CD4-positive, alpha-beta T cell treated with Interleukin-2 at 100 ng/mL for 4 hours (primary cell): Measurements from ENCODE around the gene CLEC3B.
"Not testable (repeated sequence)": the region's sequence is repeated elsewhere in the genome, so short reads cannot be mapped to it uniquely, and the experiment has no call there.

ENCODE experiments used
- DNase-seq: peaks from one replicate; pipeline ENCODE4 v3.0.0-alpha.2; 2020; ENCODE audit warnings: low spot score

The CLEC3B gene, protein sequence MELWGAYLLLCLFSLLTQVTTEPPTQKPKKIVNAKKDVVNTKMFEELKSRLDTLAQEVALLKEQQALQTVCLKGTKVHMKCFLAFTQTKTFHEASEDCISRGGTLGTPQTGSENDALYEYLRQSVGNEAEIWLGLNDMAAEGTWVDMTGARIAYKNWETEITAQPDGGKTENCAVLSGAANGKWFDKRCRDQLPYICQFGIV

GRCh38 chr3:45026038-45026437, at the start of gene CLEC3B:
CLEC3B (plus strand) TSS chr3:45026303; CDS start chr3:45026363, 60 bp downstream.
- no peak for DNase-seq

DNA sequence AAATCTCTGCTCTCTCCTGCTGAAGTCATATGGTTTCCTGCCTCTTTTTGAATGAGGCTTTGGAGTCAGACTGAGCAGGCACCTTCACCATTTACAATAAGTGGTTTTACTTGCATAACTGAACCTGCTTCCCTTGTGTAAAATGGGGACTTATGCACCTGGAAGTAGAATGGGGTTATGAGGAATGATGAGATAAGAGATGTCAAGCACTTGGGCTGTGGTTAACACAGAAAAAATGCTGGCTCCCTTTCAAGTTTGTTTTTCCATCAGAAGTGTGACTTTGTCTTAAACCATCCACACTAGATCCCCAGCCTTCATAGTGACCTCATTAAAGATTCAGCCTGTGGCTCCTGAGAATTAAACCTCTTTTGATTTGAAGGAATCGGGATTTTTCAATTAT, 44.9 kb upstream of the CLEC3B start:
- DNase-seq, result no peak

DNA sequence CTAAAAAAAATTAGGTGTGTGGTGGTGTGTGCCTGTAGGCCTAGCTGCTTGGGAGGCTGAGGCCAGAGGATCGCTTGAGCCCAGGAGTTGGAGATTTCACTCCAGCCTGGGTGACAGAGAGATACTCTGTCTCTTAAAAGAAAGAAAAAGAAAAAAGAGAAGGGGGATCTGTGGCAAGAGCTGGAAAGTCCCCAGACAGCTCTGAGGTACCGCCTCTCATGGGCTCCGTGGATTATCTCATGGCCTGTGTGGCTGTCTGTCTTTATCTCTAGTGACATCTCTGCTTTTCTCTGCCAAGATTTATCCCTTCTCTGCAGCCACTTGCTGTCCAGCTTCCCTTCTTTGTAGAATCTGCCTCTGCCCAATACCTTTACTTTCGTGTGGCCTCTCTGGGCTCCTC, 44.4 kb upstream of the CLEC3B start:
- DNase-seq, result no peak

DNA sequence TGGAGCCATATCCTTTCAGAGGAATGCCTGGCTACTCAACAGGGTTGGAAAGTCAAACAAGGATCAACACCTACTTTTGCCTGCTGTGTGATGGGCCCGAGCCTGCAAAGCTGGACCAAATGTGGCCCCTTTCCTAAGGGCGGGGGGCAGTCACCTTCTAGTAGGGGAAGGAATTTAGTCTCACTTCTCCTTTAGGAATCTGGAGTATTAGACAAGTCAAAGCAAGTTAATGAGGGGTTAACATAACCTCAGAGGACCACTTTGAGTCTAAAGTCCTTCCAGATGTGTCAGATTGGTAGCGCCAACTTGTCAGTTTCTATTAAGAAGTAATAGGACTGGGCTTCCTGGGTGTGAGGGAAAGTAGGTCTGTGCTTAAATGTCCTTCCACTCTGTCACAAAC, 43.3 kb upstream of the CLEC3B start:
- DNase-seq, result no peak

- no peak for DNase-seq
Measured at GRCh38 chr3:44983484-44983941, 42.6 kb upstream of the CLEC3B start.

- DNase-seq, result no peak
Measured at GRCh38 chr3:44984335-44984734, 41.8 kb upstream of the CLEC3B start.

DNA sequence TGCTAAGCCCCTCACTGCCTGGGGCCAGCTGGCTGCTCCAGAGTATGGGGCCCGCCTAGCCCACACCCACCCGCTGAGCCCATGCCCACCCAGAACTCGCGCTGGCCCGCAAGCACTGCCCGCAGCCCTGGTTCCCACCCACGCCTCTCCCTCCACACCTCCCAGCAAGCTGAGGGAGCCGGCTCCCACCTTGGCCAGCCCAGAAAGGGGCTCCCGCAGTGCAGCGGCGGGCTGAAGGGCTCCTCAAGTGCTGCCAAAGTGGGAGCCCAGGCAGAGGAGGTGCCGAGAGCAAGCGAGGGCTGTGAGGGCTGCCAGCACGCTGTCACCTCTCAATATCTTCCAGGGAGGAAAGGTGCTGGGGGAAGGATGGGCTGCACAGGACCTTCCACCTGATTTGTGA, 39.8 kb upstream of the CLEC3B start:
- DNase-seq, result not testable (repeated sequence)

DNA sequence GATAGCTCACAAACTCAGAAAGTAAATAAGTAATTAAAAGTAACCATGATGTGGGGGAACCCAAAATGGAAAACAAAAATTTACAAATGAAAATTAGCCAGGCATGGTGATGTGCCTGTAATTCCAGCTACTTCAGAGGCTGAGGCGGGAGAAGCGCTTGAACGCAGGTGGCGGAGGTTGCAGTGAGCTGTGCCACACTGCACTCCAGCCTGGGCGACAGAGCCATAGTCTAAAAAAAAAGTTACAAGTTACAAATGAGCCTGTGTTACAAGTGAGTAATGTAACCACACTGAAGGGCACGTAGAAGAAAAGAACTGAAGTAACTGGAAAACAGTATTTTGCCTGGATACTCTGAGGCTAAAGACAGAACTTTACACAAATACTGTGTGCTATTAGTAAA, 38.8 kb upstream of the CLEC3B start:
- DNase-seq, result no peak

GRCh38 chr3:44988073-44988472, 38.0 kb upstream of the CLEC3B start:
- peak; percentile 19 for DNase-seq

DNA sequence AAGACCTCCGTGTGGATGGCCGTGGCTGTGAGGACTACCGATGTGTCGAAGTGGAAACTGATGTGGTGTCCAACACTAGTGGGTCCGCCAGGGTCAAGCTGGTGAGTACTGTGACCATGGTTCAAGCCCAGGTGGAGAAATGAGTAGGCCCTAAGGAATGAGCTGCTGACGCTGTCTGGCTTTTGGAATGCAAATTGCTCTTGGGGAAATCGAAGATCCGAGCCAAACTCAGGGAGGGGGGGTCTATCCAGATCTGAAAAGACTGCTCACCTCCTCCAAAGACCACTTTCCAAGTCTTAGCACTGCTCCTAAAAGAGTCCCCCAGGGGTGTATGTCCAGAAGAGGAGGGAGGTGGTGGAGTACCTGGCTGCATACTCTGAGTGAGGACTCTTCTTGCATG, 37.0 kb upstream of the CLEC3B start:
- no peak for DNase-seq

- no peak for DNase-seq
Measured at GRCh38 chr3:44989636-44990373, 36.3 kb upstream of the CLEC3B start.

GRCh38 chr3:44991326-44991725, 34.8 kb upstream of the CLEC3B start:
- no peak for DNase-seq

DNA sequence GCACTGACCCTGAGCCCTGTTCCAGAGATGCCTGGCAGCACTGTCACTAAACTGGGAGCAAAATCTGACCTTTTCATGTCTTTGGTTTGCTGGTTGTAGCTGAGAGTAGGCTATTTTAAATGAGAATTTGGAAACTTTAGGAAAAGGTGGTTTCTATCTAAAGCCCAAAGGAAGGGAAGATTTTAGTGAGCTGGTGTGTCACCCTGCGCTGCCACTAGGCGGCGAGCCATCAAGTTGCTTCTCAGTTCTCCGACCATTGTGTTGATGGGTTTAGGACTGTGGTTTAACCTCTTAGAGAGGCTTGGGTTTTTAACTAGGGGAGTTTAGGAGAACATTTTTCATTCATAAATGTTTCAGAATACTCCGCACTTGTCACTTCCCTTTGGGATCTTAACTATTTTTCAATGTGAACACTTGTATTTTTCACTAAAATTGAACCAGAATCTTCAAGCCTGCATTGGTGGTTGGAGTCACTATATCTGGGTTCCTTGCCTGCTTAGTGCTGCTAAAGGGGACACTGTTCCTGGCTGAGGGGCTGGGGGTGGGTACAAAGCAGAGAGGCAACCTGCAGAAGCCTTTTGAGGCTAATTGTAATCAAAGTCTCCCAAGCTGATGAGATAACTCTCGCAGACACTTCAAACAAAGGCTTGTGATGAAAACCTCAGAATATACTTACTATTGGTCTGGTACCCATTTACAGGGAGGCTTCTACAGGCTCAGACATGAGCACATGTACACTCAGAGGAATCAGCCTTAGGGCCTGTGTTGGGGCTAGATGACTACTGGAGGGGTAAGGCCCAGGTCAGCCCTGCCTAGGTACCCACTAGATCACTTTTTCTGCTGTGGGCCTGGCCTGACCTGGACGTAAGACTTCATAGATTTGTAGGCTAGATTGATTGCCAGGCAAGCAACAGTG, 33.3 kb upstream of the CLEC3B start:
- DNase-seq, result no peak

GRCh38 chr3:44993471-44994205, 32.5 kb upstream of the CLEC3B start:
- DNase-seq, result no peak

- no peak for DNase-seq
Measured at GRCh38 chr3:44995142-44995770, 30.8 kb upstream of the CLEC3B start.

DNA sequence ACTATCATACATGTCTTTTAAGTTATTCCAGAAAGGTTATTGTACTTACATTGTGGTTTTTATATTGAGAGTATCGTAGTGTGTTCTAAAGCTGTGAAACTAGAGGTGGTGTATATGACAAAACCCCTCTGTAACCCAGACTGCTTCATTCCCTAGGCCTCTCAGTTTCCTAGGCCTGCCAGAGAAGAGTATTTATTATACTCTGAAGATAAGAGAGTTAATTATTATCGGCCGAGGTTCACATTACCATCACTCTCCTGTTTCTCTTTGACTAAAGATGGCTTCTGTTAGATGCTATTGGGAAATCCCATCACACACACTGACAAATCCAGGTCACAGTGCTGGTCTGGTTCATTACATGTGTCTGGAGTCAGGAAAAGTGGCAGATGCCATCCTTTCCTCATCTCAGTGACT, 29.5 kb upstream of the CLEC3B start:
- no peak for DNase-seq

DNA sequence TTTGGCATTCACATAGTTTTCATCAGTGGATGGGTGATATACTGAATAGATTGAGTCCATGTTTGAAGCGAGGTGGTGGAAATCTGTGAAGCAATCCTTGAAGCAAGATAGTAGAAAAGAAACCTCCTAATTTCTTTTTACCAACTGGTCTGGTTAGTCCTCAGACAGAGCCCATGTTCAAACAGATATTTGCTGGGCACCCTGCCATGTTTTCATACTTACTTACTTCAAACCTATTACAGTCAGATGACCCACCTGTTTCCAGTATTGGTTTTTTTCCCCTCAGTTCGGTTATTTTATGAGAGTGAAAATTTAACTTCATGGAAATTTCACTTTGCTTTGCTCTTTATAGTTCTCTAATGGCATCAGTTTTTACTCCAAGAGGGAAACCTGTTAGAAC, 26.3 kb upstream of the CLEC3B start:
- DNase-seq, result no peak

DNA sequence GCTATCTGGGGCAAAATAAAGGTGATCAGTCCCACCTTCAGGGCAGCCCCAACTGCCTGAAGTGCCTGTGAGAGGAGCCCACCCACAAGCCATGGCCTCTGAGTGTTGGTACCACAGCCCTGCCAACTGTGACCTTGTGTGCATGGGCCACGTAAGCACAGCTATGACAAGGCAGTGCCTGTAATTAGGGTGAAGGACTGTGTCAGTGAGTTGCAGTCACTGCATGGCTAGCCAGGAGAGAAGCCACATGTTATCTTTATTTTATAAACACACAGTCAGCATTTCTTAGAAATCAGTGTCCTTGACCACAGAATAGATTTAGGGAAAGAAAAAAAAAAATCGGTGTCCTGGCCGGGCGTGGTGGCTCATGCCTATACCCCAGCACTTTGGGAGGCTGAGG, 25.3 kb upstream of the CLEC3B start:
- no peak for DNase-seq

GRCh38 chr3:45001738-45002137, 24.4 kb upstream of the CLEC3B start:
- no peak for DNase-seq

- DNase-seq, result no peak
Measured at GRCh38 chr3:45002139-45002660, 23.9 kb upstream of the CLEC3B start.

DNA sequence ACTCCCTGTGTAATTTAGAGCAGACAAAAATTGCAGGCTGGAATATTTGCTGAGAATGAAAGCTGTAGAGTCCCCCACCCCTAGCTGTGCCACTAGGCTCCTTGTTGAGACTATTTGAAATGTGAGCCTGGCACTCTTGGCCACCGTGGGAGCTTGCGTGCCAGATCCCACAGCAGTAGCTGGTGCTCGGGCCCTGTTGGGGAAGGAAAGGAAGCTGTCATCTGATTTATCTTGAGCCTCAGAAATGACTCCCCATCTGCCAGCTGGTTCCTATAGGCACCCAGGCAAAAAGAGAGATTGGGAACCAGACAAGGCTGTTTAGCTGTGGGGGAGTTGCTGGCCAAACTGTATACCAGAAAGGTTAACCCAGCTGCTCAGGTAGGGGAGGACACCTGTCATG, 23.4 kb upstream of the CLEC3B start:
- no peak for DNase-seq
